A673 (cell line): ENCODE measurements around the gene MRPS14.
"Not testable (repeated sequence)": the region's sequence is repeated elsewhere in the genome, so short reads cannot be mapped to it uniquely, and the experiment has no call there.

Source experiments
- EZH2 ChIP-seq: fragments of 200-600 bp; sonication (generic); IDR thresholded peaks from 2 replicates; pipeline ENCODE4 v1.6.1; 2017; ENCODE audit warnings: borderline replicate concordance, low read depth, mild to moderate bottlenecking, mixed read lengths, antibody characterized with exemption, low read length; ENCODE audit not compliant: poor library complexity, severe bottlenecking
- TF ChIP-seq, protein P1 (sequence below): fragments of 300-800, 200-600 bp; sonication (generic); conservative IDR thresholded peaks from 2 replicates; pipeline ENCODE4 v1.5.1; 2017; ENCODE audit warnings: low read depth, mild to moderate bottlenecking, antibody characterized with exemption, low read length, moderate library complexity, mixed read lengths

DNA sequence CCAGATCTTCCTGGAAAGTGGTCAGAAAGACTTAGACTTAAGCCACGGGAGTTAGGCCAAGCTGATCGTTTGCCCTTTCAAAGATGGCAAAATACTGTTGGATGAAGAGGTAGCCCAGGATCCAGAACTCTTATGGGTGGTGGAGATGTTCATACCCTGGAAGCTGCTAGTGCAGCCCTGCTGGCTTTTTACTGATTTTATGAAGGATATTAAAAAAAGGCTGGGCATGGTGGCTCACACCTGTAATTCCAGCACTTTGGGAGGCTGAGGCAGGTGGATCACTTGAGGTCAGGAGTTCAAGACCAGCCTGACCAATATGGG lies 657 bp upstream of the MRPS14 start:
- TF ChIP-seq, protein P1, sequence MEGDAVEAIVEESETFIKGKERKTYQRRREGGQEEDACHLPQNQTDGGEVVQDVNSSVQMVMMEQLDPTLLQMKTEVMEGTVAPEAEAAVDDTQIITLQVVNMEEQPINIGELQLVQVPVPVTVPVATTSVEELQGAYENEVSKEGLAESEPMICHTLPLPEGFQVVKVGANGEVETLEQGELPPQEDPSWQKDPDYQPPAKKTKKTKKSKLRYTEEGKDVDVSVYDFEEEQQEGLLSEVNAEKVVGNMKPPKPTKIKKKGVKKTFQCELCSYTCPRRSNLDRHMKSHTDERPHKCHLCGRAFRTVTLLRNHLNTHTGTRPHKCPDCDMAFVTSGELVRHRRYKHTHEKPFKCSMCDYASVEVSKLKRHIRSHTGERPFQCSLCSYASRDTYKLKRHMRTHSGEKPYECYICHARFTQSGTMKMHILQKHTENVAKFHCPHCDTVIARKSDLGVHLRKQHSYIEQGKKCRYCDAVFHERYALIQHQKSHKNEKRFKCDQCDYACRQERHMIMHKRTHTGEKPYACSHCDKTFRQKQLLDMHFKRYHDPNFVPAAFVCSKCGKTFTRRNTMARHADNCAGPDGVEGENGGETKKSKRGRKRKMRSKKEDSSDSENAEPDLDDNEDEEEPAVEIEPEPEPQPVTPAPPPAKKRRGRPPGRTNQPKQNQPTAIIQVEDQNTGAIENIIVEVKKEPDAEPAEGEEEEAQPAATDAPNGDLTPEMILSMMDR = not testable (repeated sequence)
- TF ChIP-seq EZH2 = not testable (repeated sequence)
